H9 (cell line): ENCODE data around the gene FRY. TPM values are rescaled to one million over a fixed set of nuclear protein-coding genes. Genes with fewer than 3 reads are reported as not detected.
"Not testable (repeated sequence)": the region's sequence is repeated elsewhere in the genome, so short reads cannot be mapped to it uniquely, and the experiment has no call there.

Experiments
- DNase-seq: peaks from one replicate; pipeline ENCODE4 v3.0.0-alpha.2; 2017
- H2AFZ ChIP-seq: one replicate; pipeline ENCODE4 v1.6.1; 2013; ENCODE audit warnings: mild to moderate bottlenecking, low read length, control low read depth, moderate library complexity
- H2AK5ac ChIP-seq: 2 replicates; pipeline ENCODE4 v1.6.1; 2013; ENCODE audit warnings: low read length, control low read depth, mixed read lengths; ENCODE audit not compliant: insufficient read length
- H2BK120ac ChIP-seq: one replicate; pipeline ENCODE4 v1.6.1; 2013; ENCODE audit warnings: low read depth, mild to moderate bottlenecking, low read length, control low read depth, inconsistent platforms; ENCODE audit not compliant: poor library complexity, severe bottlenecking
- H2BK12ac ChIP-seq: 2 replicates; pipeline ENCODE4 v1.6.1; 2013; ENCODE audit warnings: low read length, control low read depth, mixed read lengths, low read depth; ENCODE audit not compliant: insufficient read length
- H2BK15ac ChIP-seq: 2 replicates; pipeline ENCODE4 v1.6.1; 2013; ENCODE audit warnings: low read depth, low read length, control low read depth
- H2BK20ac ChIP-seq: one replicate; pipeline ENCODE4 v1.6.1; 2013; ENCODE audit warnings: low read depth, mild to moderate bottlenecking, low read length, control low read depth, inconsistent platforms; ENCODE audit not compliant: poor library complexity, severe bottlenecking
- H2BK5ac ChIP-seq: 2 replicates; pipeline ENCODE4 v1.6.1; 2013; ENCODE audit warnings: low read length, control low read depth, mixed read lengths; ENCODE audit not compliant: insufficient read length
- H3K14ac ChIP-seq: 2 replicates; pipeline ENCODE4 v1.6.1; 2013; ENCODE audit warnings: low read length, control low read depth; ENCODE audit not compliant: insufficient read depth
- H3K18ac ChIP-seq: 2 replicates; pipeline ENCODE4 v1.6.1; 2013; ENCODE audit warnings: low read depth, mild to moderate bottlenecking, mixed read lengths, low read length, control low read depth; ENCODE audit not compliant: insufficient read length
- H3K23ac ChIP-seq: 2 replicates; pipeline ENCODE4 v1.6.1; 2013; ENCODE audit warnings: low read length, control low read depth, mixed read lengths, low read depth; ENCODE audit not compliant: insufficient read length
- H3K23me2 ChIP-seq: 2 replicates; pipeline ENCODE4 v1.6.1; 2013; ENCODE audit warnings: low read depth, mild to moderate bottlenecking, mixed read lengths, low read length, control low read depth; ENCODE audit not compliant: insufficient read length, poor library complexity, severe bottlenecking
- H3K27ac ChIP-seq: 2 replicates; pipeline ENCODE4 v1.5.1; 2013; ENCODE audit warnings: low read length, control low read depth, mixed read lengths, low read depth; ENCODE audit not compliant: insufficient read length
- H3K27me3 ChIP-seq: 2 replicates; pipeline ENCODE4 v1.6.1; 2013; ENCODE audit warnings: low read length, control low read depth, inconsistent platforms; ENCODE audit not compliant: insufficient read depth
- H3K4ac ChIP-seq: 2 replicates; pipeline ENCODE4 v1.6.1; 2013; ENCODE audit warnings: low read depth, mild to moderate bottlenecking, control low read depth, inconsistent platforms, low read length, moderate library complexity
- H3K4me1 ChIP-seq: 2 replicates; pipeline ENCODE4 v1.6.1; 2013; ENCODE audit warnings: low read length, control low read depth, inconsistent platforms; ENCODE audit not compliant: insufficient read depth
- H3K4me2 ChIP-seq: 2 replicates; pipeline ENCODE4 v1.6.1; 2013; ENCODE audit warnings: low read length, control low read depth, mixed read lengths; ENCODE audit not compliant: insufficient read length, insufficient read depth
- H3K56ac ChIP-seq: 2 replicates; pipeline ENCODE4 v1.6.1; 2013; ENCODE audit warnings: low read depth, mild to moderate bottlenecking, mixed read lengths, low read length, control low read depth; ENCODE audit not compliant: insufficient read length
- H3K79me1 ChIP-seq: 2 replicates; pipeline ENCODE4 v1.6.1; 2013; ENCODE audit warnings: low read depth, mild to moderate bottlenecking, moderate library complexity, low read length, control low read depth, inconsistent platforms; ENCODE audit not compliant: insufficient read depth, poor library complexity, severe bottlenecking
- H3K79me2 ChIP-seq: 2 replicates; pipeline ENCODE4 v1.6.1; 2013; ENCODE audit warnings: low read length, control low read depth, inconsistent platforms; ENCODE audit not compliant: insufficient read depth
- H3K9ac ChIP-seq: 2 replicates; pipeline ENCODE4 v1.6.1; 2013; ENCODE audit warnings: low read length, control low read depth, mixed read lengths; ENCODE audit not compliant: insufficient read length; ENCODE audit errors: extremely low read depth
- H3K9me3 ChIP-seq: one replicate; pipeline ENCODE4 v1.6.1; 2013; ENCODE audit warnings: low read depth, low read length, inconsistent platforms; ENCODE audit not compliant: control insufficient read depth
- H3T11ph ChIP-seq: one replicate; pipeline ENCODE4 v1.6.1; 2013; ENCODE audit warnings: mild to moderate bottlenecking, low read length, control low read depth, inconsistent platforms
- H4K20me1 ChIP-seq: one replicate; pipeline ENCODE4 v1.6.1; 2013; ENCODE audit not compliant: control insufficient read depth, insufficient read length, insufficient read depth
- H4K5ac ChIP-seq: 2 replicates; pipeline ENCODE4 v1.6.1; 2013; ENCODE audit warnings: low read depth, mild to moderate bottlenecking, mixed read lengths, low read length, control low read depth; ENCODE audit not compliant: insufficient read length
- H4K8ac ChIP-seq: replicated peaks from 2 replicates; pipeline ENCODE4 v1.6.1; 2013; ENCODE audit warnings: low read length, control low read depth, mixed read lengths, low read depth; ENCODE audit not compliant: insufficient read length
- H4K91ac ChIP-seq: 2 replicates; pipeline ENCODE4 v1.6.1; 2013; ENCODE audit warnings: low read depth, mild to moderate bottlenecking, moderate library complexity, mixed read lengths, low read length, control low read depth; ENCODE audit not compliant: insufficient read length
- H3K27ac Mint-ChIP-seq, 3 experiments: 2 replicates in 2 of 3; 3 replicates in 1 of 3; pipeline ENCODE4 v1.8.0; 2020 to 2021; ENCODE audit warnings: mixed read lengths in 3 of 3, mild to moderate bottlenecking in 1 of 3, moderate library complexity in 1 of 3
- H3K27me3 Mint-ChIP-seq: 2 replicates; pipeline ENCODE4 v1.8.0; 2021; ENCODE audit warnings: low read depth, mild to moderate bottlenecking, moderate library complexity, mixed read lengths
- H3K36me3 Mint-ChIP-seq, 3 experiments: 2 replicates in 2 of 3; 3 replicates in 1 of 3; pipeline ENCODE4 v1.8.0; 2020 to 2021; ENCODE audit warnings: low read depth in 3 of 3, mixed read lengths in 3 of 3; ENCODE audit not compliant: insufficient read depth in 1 of 3
- H3K4me1 Mint-ChIP-seq, 2 experiments: 2 replicates each; pipeline ENCODE4 v1.8.0; 2020; ENCODE audit warnings: mixed read lengths in 2 of 2
- H3K4me3 Mint-ChIP-seq, 2 experiments: 2 replicates in 1 of 2; 3 replicates in 1 of 2; pipeline ENCODE4 v1.8.0; 2020 to 2021; ENCODE audit warnings: mild to moderate bottlenecking in 2 of 2, mixed read lengths in 2 of 2, moderate library complexity in 1 of 2
- H3K9me3 Mint-ChIP-seq, 2 experiments: 2 replicates in 1 of 2; 3 replicates in 1 of 2; pipeline ENCODE4 v1.8.0; 2020; ENCODE audit warnings: mild to moderate bottlenecking in 2 of 2, mixed read lengths in 2 of 2, moderate library complexity in 1 of 2
- WGBS: extraction: QIAGEN DNeasy Blood & Tissue Kit; methylation state at CpG from one replicate; pipeline ENCODE4 v1.1.7; 2013; ENCODE audit warnings: missing lambda C conversion rate, low lambda C conversion rate, mixed read lengths; ENCODE audit not compliant: insufficient read length; ENCODE audit errors: extremely low coverage; 5-methylcytosine and 5-hydroxymethylcytosine counted together
- total RNA-seq: library from RNA; stranded (reverse); gene quantifications from 2 replicates; pipeline ENCODE4 v1.2.1, GENCODE V29; 2021
- TF ChIP-seq, protein P1 (sequence below): fragments of 200-600 bp; sonication (generic); conservative IDR thresholded peaks from 3 replicates; pipeline ENCODE4 v1.8.0; 2021; ENCODE audit warnings: antibody characterized with exemption, mild to moderate bottlenecking

FRY gene
- total RNA-seq, 1 experiment from 2014 or later, result 5.2 TPM

- H3K36me3 Mint-ChIP-seq, result peaks cover 2 to 18% (median 2%) of the 10 kb centered on the region in 3 experiments; a peak in 3 of 7 replicates
- H3K56ac ChIP-seq, result no peak overlapping the region
- TF ChIP-seq, protein P1, sequence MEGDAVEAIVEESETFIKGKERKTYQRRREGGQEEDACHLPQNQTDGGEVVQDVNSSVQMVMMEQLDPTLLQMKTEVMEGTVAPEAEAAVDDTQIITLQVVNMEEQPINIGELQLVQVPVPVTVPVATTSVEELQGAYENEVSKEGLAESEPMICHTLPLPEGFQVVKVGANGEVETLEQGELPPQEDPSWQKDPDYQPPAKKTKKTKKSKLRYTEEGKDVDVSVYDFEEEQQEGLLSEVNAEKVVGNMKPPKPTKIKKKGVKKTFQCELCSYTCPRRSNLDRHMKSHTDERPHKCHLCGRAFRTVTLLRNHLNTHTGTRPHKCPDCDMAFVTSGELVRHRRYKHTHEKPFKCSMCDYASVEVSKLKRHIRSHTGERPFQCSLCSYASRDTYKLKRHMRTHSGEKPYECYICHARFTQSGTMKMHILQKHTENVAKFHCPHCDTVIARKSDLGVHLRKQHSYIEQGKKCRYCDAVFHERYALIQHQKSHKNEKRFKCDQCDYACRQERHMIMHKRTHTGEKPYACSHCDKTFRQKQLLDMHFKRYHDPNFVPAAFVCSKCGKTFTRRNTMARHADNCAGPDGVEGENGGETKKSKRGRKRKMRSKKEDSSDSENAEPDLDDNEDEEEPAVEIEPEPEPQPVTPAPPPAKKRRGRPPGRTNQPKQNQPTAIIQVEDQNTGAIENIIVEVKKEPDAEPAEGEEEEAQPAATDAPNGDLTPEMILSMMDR, result no peak
These were observed 33.4 kb upstream of the FRY start for GRCh38 chr13:31998131-31998530.

DNA sequence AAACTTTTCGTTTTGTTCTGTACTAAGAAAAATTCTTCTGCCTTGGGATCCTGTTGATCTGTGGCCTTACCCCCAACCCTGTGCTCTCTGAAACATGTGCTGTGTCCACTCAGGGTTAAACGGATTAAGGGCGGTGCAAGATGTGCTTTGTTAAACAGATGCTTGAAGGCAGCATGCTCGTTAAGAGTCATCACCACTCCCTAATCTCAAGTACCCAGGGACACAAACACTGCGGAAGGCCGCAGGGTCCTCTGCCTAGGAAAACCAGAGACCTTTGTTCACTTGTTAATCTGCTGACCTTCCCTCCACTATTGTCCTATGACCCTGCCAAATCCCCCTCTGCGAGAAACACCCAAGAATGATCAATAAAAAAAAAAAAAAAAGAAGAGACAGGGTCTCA lies 30.8 kb upstream of the FRY start:
- not testable (repeated sequence) for H3K14ac ChIP-seq, H2BK15ac ChIP-seq, H3K23me2 ChIP-seq, H3K27me3 Mint-ChIP-seq, H4K91ac ChIP-seq, H4K8ac ChIP-seq, H3K27me3 ChIP-seq, H3K18ac ChIP-seq, H3K9me3 Mint-ChIP-seq, H2BK5ac ChIP-seq, H3K4me3 Mint-ChIP-seq, H3K4ac ChIP-seq, H3K4me1 ChIP-seq, H3K9me3 ChIP-seq, DNase-seq, H3K23ac ChIP-seq, H2AFZ ChIP-seq, H4K5ac ChIP-seq, H2AK5ac ChIP-seq, H3K79me2 ChIP-seq, H3T11ph ChIP-seq, H3K27ac Mint-ChIP-seq, H3K56ac ChIP-seq, H4K20me1 ChIP-seq, H2BK120ac ChIP-seq, H3K4me2 ChIP-seq, H2BK20ac ChIP-seq, H3K9ac ChIP-seq, H3K79me1 ChIP-seq, H3K27ac ChIP-seq, H2BK12ac ChIP-seq
- H3K4me1 Mint-ChIP-seq, result peaks cover 0 to 13% of the 10 kb centered on the region in 2 experiments; a peak in 2 of 4 replicates
- H3K36me3 Mint-ChIP-seq, result peaks cover 2 to 14% (median 2%) of the 10 kb centered on the region in 3 experiments; a peak in 3 of 7 replicates
- WGBS, result no CpG with 5 or more reads among the region's 7 CpGs

More at GRCh38 chr13:31998131-31998530, 33.4 kb upstream of the FRY start:
- Histone ChIP-seq H2AK5ac (no peak overlapping the region), H3T11ph (no peak overlapping the region), H4K20me1 (no peaks in the 10 kb centered on the region), H3K27ac (no peak overlapping the region), H3K23ac (no peak overlapping the region), H3K9me3 (no peaks in the 10 kb centered on the region), H3K79me1 (no peaks in the 10 kb centered on the region), H3K18ac (no peak overlapping the region), H3K4me2 (no peak overlapping the region), H2BK120ac (no peak overlapping the region), H3K27me3 (no peaks in the 10 kb centered on the region), H4K8ac (no peak overlapping the region), H3K14ac (no peak overlapping the region), H2BK12ac (no peak overlapping the region), H2BK5ac (no peak overlapping the region), H3K79me2 (no peaks in the 10 kb centered on the region), H4K5ac (no peak overlapping the region), H2BK15ac (no peak overlapping the region), H4K91ac (no peak overlapping the region), H2BK20ac (no peak overlapping the region), H3K23me2 (no peaks in the 10 kb centered on the region), H2AFZ (no peak overlapping the region), H3K4ac (no peak overlapping the region), H3K4me1 (no peaks in the 10 kb centered on the region), H3K9ac (no peak overlapping the region)
- Mint-ChIP-seq H3K4me3 (no peak overlapping the region), H3K27me3 (no peaks in the 10 kb centered on the region), H3K27ac (no peak overlapping the region), H3K4me1 (peaks cover 0 to 13% of the 10 kb centered on the region in 2 experiments; a peak in 2 of 4 replicates), H3K9me3 (peaks cover 11 to 14% of the 10 kb centered on the region in 2 experiments; a peak in 4 of 5 replicates)
- no peak for DNase-seq
- no CpG with 5 or more reads among the region's 6 CpGs for WGBS
